Stimulated activated CD8-positive, alpha-beta memory T cell treated with anti-CD3 and anti-CD28 coated beads, Interleukin-15, amount 100 ng/mL, for 24 hours (primary cell): ENCODE results near the gene SPCS2.
"Not testable (repeated sequence)": the region's sequence is repeated elsewhere in the genome, so short reads cannot be mapped to it uniquely, and the experiment has no call there.

Source experiments
- DNase-seq: peaks from one replicate; pipeline ENCODE4 v3.0.0-alpha.2; 2020; ENCODE audit warnings: low read depth

Gene SPCS2

DNA sequence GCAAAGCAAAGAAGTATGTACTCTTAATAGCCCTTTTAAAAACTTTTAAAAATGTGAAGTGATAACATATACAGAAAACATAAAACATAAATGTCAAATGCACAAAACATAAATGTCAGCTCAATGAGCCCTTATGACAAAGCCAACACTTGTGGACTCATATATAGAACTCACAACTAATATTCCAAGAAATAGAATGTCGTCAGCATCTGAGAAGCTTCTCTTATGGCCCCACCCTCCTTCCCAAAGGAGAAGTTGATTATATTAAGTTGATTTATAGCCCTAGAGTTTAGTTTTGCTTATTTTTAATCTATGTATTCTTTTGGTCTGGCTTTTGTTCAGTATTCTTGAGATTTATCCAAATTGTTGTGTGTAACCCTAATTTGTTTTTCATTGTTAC lies 53.5 kb downstream of the SPCS2 start:
- no peak for DNase-seq

DNA sequence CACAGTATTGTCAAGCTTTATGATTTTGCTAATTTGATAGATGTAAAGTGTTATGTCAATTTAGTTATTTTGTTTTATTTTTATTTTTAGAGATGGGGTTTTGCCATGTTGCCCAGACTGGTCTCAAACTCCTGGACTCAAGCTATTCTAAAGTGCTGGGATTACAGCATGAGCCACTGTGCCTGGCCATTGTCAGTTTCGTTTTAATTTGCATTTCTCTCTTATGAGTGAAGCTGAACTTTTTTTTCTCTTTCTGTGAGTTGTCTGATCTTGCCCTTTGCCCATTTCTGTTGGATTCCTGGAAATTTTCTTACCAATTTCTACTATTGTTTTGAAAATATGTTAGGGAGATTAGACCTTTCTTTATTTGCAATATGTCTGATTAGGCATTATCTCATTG lies 55.1 kb downstream of the SPCS2 start:
- no peak for DNase-seq

DNA sequence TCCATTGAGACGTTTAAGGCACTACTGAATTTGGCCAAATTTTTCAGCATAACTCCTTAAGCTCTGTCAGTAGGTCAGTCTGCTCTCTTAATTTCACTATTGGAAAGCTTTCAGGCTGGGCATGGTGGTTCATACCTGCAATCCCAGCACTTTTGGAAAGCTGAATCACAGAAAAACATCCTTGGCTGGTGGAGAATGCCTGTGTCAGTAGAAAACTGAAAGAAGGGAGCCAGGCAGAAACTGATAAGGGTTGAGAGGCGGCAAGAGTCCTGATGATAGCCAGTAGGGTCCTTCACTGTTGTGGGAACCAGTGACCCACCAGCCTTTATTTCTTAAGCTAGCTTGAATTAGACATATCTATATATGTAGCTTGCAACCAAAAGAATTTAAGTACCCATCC lies 62.3 kb downstream of the SPCS2 start:
- no peak for DNase-seq

DNA sequence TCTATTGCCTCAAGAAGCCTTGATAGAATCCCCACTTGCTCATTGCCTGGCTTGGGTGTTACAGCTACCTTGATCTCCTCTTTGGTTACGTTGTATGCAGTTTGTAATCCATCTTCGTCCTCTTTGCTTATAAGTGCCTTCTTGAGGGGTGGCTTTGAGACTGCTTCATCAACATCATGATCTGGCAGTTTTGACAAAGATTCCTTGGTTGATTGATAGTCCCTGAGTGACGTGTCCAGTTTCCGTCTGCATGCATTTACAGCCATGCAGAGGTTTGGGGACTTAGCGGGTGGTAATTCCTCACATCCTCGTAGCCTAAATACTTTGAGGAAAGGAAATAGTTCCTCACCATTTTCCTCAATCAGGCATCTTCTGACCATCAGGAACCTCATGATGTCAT lies 62.8 kb downstream of the SPCS2 start:
- no peak for DNase-seq

DNA sequence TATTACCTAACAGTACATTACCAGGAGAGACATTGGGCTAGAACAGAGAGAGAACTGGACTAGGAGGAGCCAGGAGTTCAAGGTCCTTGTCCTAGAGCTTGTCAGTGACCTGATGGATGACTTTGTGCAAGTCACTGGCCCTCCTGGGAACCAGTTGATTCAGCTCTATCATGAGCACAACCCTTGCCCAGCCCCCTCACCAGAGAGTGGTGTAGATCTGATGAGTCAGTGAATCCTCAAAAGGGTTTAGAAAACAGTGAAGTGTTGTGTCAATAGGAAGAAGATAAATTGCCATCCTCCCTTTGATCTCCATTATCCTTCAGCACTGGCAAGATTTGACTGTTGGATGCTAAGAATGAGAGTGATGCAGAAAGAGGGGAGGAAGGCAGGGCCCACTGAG lies 64.0 kb downstream of the SPCS2 start:
- DNase-seq, result no peak

DNA sequence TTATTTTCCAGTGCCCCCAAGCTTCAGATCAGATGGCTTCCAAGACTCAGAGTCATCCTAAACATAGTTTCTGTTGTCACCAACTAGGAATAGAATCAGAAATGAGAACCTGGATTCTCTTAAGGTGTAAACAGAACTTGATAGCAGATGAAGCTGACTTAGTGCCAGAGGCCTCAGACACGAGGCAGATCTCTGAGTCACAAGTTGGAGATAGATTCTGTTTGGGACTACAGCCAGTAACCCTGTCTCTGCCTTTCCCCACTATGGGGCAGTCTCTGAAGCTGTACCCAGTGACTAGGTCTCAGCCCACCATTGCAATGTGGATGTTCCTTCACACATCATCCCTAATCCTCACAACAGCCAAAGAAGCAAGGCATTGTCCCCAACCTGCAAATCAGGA lies 65.1 kb downstream of the SPCS2 start:
- no peak for DNase-seq

DNA sequence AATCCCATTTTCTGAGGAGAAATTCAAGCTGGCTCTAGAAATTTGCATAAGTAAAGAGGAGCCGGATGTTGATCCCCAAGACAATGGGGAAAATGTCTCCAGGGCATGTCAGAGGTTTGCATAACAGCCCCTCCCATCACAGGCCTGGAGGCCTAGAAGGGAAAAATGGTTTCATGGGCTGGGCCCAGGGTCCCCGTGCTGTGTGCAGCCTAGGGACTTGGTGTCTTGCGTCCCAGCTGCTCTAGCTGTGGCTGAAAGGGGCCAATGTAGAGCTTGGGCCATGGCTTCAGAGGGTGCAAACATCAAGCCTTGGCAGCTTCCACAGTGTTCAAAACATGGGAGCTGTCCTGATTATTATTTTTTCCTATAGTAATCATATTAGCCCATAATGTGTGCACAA lies 70.1 kb downstream of the SPCS2 start:
- DNase-seq, result not testable (repeated sequence)

DNA sequence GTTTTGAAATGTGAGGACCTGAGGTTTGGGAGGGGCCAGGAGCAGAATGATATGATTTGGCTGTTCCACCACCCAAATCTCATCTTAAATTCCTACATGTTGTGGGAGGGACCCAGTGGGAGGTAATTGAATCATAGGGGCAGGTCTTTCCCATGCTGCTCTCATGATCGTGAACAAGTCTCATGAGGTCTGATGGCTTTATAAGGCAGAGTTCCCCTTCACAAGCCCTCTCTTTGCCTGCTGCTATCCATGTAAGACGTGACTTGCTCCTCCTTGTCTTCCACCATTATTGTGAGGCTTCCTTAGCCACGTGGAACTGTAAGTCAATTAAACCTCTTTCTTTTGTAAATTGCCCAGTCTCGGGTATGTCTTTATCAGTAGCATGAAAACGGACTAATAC lies 71.3 kb downstream of the SPCS2 start:
- not testable (repeated sequence) for DNase-seq

DNA sequence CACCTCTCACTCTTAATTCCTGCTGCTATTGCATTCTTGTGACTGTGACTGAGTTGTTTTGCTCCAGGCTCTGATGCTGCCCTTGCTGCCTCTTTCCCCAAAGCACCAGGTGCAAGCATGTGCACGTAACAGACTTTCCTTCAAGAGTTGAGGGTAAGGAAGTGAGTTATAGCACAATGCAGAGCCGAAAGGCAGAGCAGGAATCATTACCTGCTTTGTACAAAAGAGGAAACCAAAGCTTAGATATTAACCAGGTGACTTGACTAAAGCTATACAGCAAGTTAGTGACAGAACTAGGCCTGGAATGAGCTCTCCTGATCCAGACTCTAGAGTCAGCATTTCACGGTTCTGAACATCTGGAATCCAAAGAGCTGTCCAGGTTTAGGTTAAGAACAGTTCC lies 73.2 kb downstream of the SPCS2 start:
- DNase-seq, result no peak

DNA sequence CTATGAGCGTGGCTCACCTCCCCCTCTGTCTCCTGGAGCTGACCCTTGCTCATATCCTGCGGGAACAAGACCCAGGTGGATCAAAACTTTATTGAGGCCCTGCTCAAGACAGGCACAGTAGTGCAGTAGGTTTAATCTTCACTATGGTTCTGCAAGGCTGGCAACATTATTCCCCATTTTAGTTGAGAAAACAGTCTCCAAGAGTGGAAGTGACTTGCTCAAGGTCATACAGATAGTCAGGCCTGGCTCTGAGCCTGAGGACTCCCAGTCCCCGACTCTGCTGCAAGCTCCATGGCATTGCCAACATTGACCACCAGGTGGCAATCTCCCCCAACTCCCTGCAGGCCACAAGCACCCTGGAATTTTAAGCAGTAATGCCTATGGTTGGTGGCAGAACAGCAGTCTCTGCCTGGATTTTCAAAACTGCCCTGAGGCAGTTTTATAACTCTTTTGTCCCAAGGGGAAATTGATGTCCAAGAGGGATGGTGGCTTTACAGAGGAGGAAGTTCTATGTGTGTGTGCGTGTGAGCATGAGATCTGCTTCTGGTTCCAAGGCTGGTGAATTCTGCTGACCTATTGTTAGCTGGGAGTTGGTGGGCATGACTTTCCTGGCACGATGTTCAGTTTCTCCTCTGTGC lies 73.8 kb downstream of the SPCS2 start:
- peak; percentile 52 for DNase-seq

DNA sequence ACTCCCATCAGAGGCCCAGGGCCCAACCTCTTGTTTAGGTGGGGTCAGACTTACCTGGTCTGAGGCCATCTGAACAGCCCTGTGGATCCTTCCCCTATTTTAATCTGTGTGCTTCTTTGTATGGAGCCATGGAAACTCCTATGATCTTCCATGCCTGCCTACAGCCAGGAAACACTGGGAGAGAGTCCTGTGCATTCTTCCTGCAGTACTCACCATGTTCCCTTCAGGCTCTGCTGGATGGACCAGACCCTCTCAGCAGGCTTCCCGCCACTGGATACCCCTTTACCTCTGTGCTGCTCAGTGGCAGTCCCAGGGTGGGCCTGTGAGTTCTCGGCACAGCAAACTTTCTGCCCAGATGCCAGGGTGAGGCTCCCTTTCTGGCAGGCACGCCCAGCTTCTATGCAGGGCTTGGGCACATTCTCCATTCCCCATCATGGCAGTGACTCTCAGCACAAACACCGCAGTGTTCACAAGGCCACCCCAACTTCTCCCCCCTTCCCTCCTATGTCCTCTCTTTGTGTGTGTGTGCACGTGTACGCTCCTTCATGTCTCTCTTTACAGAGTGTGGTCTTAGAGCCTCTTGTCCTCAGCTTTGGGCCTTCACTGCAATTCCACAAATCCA lies 74.5 kb downstream of the SPCS2 start:
- DNase-seq, result no peak

DNA sequence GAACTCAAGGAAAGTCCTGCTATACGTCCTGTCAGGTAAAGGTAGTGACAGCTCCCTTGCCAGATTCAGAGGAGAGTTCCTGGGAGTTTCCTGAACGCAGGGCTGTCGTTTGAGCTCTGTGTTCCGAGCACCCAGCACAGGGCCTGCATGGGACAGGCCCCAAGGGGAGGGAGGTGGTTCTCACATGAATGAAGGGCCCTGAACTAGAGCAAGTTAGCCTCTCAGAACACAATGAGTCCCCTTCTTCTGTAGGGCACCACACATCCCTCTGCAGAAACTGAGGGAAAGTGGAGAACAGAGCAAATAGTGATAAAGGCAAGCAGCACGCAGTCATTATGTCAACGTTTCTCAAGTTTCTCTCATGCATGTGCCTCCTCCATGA lies 75.0 kb downstream of the SPCS2 start:
- DNase-seq, result no peak

DNA sequence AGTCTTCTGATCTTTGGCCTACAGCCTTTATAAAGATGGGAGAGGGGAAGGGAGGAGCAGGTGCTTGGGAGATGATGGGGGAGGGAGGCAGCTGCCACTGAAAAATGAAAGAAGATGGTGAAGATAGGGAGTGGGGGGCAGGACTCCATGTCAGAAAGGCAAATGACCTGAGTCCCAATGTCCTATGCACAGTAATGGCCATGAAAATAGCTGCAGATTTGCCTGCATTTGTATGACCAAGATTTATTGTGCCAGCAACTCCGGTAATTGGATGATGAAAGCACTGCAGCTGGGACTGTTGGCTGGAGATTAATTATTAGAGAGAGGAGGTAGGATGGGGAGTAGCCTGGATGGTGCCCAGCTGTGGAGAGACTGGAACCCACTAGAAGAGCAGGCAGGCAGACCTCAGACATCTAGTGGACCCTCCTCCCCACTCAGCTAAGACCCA lies 75.7 kb downstream of the SPCS2 start:
- DNase-seq, result no peak

DNA sequence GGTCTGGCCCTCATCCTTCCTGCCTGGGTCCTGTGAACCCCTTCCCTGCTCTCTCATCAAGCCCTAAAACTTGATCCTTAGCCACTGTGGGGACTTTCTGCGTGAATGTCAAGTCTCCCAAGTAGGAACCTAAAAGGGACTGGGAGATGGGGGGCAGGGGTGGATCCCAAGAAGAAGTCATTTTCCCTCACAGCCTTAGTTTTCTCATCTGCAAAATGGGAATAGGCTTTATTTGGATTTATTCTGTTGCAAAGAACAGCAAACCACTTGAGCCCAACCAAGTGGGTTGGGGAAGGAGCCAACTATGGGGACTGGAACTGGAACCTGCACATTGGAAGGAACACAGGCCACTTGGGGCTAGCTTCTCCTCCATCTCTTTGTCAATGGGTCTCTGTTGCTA lies 76.5 kb downstream of the SPCS2 start:
- DNase-seq, result no peak

DNA sequence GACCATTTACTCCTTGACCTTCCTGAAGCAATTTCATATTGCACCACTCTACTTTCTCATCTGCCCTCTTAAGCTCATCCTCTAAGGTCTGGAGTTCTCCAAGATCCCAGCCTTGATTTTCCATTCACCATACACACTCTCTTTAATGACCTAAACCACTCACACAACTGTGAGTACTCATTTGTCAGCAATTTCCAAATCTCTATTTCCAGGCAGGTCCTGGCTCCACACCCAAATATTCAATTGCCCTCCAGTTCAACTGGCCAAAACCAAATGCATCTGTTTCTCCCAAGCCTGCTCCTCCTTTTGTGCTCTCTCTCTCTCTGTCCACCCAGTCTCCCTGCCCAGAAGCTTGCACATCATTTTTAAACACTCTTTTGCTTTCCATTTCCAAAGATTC lies 79.3 kb downstream of the SPCS2 start:
- no peak for DNase-seq
